Measurements from ENCODE around the gene GSTM1.
"Not testable (repeated sequence)": the region's sequence is repeated elsewhere in the genome, so short reads cannot be mapped to it uniquely, and the experiment has no call there.

The GSTM1 gene

DNA sequence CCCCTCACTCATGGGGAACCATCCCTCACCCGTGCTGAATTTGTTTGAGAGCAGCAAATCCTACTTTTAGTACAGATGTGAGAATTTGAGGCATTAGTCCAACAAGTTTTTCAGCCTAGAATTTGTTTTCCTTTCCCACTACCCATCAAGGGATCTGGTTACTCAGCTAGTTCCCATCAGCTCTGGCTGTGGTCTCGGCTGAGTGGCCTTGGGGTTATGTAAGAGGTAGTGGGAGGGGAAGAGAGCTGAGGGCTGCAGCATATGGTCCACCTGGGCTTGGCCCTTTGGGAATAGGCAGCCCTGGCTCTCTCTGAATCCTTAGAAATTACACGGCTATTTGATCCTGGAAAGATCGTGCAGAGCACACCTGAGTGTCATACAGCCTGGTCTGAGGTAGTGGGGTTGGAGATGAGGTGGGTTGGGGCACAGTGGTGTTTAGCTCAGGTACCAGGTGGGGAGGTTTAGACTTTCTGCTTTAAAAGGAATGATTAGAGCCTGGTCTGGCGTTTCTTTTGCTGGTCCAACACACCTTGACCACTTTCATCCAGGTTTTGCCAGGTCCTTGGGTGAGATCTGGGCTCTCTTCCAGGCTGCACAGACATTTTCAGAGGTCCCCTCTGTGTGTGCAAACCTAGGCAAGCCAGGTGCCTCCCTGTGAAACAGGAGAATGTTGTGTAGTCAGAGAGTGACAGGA lies 27.5 kb upstream of the GSTM1 start:
- DNase-seq (ENCODE audit: low read depth): no peak

DNA sequence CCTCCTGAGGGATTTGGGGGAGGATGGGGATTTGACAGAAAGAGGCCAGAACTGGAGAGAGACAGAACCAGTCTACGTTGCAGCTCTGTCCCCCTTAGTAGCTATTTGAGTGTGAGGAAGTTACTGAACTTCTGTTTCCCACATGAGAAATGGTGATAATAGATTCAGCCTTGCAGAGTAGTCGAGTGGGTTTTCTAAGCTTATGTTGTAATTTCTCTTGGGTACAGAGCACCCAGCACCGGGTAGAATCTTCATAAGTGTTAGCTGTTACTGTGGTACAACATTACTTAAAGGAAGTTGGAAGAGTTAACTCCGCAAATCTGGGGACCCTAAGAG lies 27.0 kb upstream of the GSTM1 start:
- not testable (repeated sequence) for DNase-seq (ENCODE audit: low read depth)

DNA sequence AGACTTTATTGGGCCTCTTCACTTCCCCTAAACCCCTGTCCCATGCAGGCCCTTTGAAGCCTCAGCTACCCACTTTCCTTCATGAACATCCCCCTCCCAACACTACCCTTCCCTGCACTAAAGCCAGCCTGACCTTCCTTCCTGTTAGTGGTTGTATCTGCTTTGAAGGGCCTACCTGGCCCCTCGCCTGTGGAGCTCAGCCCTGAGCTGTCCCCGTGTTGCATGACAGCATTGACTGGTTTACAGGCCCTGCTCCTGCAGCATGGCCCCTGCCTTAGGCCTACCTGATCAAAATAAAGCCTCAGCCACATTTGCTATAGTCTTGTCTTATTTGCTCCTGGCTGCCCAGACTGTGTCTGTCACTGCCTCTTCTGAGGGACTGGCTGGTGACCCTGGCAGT lies 26.2 kb upstream of the GSTM1 start:
- DNase-seq (ENCODE audit: low read depth): no peak

DNA sequence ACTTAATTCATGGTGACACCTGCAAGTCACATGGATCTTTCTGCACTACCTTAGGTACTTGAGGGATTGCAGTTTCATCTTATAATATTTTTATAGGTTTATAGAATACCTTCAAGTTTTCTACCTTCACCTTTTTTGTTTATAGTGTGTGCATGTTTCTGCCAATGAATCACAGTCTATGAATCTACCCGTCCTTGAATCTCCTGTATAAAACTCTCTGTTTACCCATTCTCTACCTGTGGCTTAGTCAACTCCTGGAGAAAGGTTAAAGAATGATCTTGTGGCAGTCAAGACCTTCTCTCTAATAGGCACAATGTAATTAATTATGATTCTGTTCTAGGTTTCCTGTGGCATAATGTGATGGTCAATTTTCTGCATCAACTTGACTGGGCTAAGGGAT lies 22.9 kb upstream of the GSTM1 start:
- DNase-seq (ENCODE audit: low read depth): no peak

DNA sequence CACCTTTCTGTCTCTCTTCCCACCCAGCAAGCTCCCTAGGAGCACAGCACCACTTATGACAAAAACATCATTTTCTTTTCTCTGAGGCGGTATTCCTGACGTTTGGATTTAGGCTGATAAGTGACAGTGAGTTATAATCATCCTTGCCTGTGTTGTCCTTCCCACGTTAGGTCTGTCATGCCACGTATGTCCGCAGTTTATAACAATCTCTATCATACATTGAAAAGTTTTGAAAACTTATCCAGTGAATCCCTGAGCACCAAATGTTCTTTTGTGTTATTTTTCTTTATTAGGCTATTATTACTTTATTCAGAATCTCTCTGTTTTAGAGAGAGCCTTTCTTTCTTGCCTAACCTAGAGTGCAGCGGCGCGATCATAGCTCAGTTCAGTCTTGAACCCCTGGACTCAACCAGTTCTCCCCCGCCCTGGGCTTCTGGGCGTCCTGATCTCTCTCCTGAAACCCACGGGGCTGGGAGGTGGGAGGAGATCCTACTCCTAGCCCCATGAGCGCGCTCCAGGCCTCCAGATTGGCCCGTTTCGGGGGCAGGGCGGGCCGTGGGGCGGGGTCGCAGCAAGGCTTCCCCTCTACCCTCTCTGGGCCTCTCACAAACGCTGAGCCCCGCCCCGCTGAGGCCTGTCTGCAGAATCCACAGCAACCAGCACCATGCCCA lies 20.0 kb upstream of the GSTM1 start, which contains the start of gene GSTM2:
Gene GSTM2 (plus strand): TSS at position 606 of the 671 bp plus-strand sequence. CDS start 59 bp downstream, at position 665.
- DNase-seq (ENCODE audit: low read depth): no peak

DNA sequence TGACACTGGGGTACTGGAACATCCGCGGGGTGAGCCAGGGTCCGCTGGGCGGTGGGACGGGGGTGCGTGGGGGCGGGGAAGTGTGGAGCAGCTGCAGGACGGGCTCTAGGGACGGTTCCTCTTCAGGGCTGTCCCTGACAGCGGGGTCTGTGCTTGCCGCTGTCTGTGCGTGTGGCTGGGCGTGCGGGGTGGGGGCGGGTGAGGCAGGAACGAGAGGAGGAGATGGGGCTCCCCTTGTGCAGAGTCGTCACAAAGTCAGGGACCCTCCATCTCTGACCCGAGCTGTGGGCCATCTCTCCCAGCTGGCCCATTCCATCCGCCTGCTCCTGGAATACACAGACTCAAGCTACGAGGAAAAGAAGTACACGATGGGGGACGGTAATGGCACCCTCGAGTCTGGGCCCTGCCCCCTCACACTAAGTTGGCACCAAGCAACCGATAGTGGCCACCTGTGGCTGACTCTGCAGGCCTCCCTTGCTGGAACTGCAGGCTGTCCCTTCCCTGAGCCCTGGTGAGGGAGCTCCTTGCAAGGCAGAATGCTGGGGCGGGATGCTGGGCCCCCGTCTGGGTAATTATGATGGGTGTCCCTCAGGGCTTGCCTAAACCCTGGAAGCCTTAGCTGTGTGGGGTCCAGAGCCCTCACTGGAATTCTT lies 19.4 kb upstream of the GSTM1 start:
- DNase-seq (ENCODE audit: low read depth): no peak

DNA sequence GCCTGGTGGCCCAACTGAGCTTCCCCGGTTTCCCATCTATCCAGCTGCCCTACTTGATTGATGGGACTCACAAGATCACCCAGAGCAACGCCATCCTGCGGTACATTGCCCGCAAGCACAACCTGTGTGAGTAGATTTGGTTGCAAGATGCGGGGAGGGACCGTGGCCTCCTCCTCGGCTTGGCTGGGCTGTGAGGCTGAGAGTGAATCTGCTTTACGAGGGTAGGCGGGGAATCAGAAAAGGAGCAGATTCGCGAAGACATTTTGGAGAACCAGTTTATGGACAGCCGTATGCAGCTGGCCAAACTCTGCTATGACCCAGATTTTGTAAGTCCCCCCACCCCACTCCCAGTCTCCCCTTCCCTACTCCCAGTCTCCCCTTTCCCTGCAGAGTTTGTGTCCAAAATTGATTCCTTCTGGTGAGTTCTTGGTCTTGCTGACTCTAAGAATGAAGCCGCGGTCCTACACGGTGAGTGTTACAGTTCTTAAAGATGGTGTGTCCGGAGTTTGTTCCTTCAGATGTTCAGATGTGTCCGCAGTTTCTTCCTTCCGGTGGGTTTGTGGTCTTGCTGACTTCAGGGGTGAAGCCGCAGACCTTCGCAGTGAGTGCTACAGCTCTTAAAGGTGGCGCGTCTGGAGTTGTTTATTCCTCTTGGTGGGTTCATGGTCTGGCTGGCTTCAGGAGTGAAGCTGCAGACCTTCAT lies 18.2 kb upstream of the GSTM1 start:
- DNase-seq (ENCODE audit: low read depth): no peak

DNA sequence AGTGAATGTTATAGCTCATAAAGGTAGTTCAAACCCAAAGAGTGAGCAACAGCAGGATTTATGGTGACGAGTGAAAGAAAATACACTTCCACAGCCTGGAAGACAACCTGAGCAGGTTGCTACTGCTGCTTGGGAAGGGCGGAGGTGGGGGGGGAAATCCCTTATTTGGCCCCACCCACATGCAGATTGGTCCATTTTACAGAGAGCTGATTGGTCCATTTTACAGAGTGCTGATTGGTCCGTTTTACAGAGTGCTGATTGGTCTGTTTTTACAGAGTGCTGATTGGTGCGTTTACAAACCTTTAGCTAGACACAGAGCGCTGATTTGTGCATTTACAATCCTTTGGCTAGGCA lies 17.7 kb upstream of the GSTM1 start:
- not testable (repeated sequence) for DNase-seq (ENCODE audit: low read depth)

DNA sequence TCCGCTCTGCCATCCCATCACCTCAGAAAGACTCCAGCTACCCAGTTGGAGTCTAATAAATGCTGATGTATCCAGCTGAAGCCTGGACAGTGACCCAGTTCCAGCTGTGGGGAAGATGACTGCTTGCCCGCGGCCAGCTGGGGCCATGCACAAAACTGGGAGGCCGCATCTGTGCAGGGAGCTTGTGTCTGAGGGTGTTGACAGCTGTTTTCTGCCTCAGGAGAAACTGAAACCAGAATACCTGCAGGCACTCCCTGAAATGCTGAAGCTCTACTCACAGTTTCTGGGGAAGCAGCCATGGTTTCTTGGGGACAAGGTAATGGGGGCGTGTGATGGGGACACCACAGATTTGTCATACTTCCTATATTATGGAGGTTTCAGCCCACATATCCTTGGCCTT lies 16.6 kb upstream of the GSTM1 start:
- no peak for DNase-seq (ENCODE audit: low read depth)

DNA sequence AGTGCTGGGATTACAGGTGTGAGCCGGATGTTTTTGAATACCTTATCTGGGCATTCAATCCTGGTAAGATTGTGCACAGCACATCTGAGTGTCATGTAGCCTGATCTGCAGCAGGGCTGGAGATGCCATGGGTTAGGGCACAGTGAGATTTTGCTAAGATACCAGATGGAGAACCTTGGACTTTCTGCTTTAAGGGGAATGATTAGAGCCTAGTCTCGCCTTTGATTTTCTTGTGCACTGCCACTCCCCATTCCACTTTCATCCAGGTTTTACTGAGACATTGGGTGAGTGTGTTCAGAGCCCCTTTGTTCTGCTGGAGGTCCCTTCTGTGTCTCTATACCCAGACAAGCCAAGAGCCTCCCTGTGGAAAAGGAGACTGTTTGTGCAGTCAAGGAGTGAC lies 13.8 kb upstream of the GSTM1 start:
- not testable (repeated sequence) for DNase-seq (ENCODE audit: low read depth)

DNA sequence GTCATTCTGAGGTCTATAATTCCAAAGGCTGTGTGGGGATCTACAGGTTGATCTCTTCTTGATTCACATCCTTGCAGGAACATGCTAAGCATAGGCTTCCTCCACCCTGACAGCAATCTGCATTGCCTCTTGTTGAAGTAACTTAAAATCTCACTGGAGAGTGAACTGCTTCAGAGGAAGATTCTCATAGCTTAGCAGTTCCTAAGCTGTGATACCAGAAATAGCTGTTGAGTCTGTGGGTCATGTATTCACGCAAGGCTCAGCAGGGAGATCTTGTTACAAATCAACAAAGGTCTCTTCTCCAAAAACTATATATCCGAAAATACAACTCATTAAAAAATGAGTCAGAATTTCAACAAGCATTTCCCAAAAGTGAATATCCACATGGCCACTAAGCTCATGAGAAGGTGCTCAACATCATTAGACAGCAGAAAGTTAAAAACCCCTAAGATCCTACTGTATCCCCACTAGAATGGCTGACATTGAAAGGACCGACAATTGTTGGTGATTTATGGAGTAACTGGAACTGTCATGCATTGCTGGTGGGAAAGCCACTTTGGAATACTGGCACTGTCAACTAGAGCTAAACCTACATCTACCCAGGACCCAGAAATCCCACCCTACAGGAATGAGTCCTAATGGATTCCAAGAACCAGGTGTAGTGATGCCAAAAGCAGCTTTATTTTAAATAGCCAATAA lies 10.8 kb upstream of the GSTM1 start:
- DNase-seq (ENCODE audit: low read depth): not testable (repeated sequence)

DNA sequence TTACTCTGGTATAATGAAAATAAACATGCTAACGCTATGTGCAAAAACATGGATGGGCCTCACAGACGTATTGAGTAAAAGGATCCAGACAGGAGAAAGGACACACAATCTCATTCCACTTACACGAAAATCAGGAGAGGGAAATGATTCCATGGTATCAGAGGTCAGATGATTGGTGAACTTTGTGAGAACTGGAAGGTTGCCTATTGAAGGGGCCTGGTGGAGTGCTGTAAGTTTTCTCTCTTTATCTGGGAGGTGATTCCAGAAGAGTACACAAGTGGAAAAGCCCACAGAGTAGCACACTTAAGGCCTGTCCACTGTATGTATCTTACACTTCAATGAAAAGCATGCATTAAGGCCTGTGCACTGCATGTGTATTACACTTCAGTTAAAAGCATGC lies 10.2 kb upstream of the GSTM1 start:
- no peak for DNase-seq (ENCODE audit: low read depth)

DNA sequence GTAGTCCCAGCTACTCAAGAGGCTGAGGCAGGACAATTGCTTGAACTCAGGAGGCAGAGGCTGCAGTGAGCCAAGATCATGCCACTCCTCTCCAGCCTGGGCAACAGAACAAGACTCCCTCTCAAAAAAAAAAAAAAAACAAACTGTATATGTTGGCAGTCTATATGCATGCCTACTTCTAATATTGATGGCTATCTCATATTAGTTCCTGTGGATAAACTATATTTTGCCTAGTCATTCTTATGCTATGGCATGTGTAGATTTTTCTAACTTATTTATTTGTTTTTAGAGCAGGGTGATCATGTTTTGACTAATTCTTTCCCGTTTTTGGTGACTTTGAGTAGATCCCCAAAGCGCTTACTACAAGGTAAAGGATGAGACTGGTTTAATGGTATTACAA lies 9.0 kb upstream of the GSTM1 start:
- DNase-seq (ENCODE audit: low read depth): not testable (repeated sequence)

DNA sequence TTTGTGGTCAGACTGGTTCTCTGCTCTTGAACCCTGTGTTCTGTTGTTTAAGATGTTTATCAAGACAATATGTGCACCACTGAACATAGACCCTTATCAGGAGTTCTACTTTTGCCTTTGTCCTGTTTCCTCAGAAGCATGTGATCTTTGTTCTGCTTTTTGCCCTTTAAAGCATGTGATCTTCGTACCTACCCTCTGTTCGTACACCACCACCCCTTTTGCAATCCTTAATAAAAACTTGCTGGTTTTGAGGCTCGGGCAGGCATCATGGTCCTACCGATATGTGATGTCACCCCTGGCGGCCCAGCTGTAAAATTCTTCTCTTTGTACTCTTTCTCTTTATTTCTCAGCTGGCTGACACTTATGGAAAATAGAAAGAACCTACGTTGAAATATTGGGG lies 2.8 kb upstream of the GSTM1 start:
- DNase-seq (ENCODE audit: low read depth): not testable (repeated sequence)

DNA sequence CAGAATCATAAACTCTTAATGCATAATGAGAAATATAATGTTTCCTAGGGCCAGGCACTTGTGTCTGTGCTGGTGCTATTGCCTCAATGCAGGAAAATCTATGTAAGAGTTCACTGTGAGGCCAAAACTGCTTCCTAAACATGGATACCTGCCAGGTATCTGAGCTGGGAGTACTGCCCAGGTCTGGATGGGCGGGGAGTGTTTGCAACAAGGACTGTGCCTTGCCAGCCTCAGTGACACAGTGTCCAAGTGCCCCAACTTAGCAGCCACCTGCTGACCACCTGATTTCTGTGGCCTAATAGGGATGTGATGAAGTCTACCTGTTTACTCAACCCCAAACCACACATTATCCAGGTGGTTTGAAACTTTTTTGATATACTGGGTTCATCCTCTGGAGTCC lies 2.2 kb upstream of the GSTM1 start:
- DNase-seq (ENCODE audit: low read depth): not testable (repeated sequence)

DNA sequence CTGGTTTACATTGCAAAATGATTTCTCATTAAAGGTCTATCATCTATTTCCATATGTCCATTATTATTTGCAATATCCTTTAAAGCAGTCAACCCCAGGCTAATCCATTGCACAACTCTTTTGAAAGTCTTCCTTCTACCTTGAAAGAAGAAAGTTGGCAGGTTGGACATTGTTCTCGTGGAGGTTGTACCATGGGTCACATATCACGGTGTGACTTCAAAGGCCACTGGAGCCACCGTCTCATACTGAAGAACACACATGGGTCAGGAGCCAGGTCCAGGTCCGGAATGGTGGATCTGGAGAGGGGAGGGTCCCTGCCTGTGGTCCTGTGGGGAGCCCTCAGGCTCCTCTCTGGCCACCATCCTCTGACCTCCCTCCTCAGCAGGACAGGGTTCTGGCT lies 1.7 kb upstream of the GSTM1 start:
- not testable (repeated sequence) for DNase-seq (ENCODE audit: low read depth)

DNA sequence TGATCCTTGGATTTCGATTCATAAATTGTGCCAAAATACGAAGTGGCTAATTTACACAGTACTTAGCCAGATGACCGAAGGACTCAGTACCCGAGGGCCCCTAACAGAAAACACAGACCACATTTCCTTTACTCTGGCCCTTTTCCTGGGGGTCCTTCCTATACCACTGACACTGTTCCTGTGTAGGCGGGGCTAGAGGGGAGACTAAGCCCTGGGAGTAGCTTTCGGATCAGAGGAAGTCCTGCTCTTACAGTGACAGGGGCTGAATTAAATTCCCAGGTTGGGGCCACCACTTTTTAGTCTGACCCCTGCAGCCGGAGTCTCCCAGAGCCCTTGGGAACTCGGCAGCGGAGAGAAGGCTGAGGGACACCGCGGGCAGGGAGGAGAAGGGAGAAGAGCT lies 508 bp upstream of the GSTM1 start:
- not testable (repeated sequence) for DNase-seq (ENCODE audit: low read depth)

DNA sequence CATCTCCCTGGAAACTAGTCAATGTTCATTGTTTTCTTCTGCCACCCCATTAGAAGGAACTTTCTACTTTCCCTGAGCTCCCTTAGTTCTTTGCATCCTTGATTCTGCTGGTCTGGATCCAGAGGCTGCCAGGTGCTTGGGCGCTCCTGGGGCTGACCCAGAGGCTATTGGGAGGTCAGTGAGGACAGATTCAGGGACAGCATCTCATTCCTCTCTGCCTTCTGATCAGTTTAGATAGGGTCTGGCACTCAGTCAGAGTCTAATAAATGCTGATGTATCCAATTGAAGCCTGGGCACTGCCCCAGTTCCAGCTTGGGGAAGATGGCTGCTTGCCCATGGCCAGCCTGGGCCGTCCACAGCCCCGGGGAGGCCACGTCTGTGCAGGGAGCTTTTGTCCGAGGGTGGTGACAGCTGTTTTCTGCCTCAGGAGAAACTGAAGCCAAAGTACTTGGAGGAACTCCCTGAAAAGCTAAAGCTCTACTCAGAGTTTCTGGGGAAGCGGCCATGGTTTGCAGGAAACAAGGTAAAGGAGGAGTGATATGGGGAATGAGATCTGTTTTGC lies 2.3 kb downstream of the GSTM1 start:
- no peak for DNase-seq (ENCODE audit: low read depth)

DNA sequence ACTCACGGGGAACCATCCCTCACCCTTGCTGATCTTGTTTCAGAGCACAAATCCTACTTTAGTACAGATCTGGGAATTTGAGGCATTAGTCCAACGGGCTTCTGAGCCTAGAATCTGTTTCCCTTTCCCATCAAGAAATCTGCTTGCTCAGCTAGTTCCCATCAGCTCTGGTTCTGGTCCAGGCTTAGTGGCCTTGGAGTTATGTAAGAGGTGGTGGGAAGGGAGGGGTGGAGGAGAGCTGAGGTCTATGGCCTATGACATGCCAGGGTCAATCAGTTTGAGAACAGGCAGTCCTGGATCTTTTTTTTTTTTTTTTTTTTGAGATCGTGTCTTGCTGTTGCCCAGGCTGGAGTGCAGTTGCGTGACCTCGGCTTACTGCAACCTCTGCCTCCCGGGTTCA lies 4.1 kb downstream of the GSTM1 start:
- DNase-seq (ENCODE audit: low read depth): no peak

DNA sequence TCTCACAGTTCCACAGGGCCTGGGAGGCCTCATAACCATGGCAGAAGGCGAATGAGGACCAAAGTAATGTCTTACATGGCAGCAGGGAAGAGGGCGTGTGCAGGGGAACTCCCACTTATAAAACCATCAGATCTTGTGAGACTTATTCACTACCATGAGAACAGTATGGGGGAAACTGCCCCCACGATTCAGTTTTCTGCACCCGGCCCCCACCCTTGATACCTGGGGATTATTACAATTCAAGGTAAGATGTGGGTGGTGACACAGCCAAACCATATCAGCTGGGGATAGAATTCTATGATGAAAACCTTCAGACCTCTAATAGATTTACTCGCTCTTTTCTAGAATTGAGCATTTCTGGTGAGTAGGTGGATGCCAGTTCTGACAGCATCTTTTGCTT lies 6.8 kb downstream of the GSTM1 start:
- not testable (repeated sequence) for DNase-seq (ENCODE audit: low read depth)

DNA sequence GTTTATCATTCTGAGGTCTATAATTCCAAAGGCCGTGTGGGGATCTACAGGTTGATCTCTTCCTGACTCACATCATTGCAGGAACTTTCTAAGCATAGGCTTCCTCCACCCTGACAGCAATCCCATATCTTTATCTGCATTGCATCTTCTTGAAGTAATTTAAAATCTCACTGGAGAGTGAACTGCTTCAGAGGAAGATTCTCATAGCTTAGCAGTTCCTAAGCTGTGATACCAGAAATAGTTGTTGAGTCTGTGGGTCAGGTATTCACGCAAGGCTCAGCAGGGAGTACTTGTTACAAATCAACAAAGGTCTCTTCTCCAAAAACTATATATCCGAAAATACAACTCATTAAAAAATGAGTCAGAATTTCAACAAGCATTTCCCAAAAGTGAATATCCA lies 7.5 kb downstream of the GSTM1 start:
- not testable (repeated sequence) for DNase-seq (ENCODE audit: low read depth)

DNA sequence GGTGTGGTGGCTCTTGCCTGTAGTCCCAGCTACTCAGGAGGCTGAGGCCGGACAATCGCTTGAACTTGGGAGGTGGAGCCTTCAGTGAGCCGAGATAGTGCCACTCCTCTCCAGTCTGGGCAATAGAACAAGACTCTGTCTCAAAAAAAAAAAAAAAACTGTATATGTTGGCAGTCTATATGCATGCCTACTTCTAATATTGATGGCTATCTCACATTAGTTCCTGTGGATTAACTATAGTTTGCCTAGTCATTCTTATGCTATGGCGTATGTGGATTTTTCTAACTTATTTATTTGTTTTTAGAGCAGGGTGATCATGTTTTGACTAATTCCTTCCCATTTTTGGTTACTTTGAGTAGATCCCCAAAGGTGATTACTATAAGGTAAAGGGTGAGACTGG lies 9.4 kb downstream of the GSTM1 start:
- no peak for DNase-seq (ENCODE audit: low read depth)

All from HS-27A (cell line).